ENCODE measurements around the gene SRPK2.

The SRPK2 gene

GRCh38 chr7:105177026-105177425 lies 211.7 kb downstream of the SRPK2 start:
- no peak overlapping the region for H3K4me3 ChIP-seq (ENCODE audit: low read length in 2 of 2)
- H3K18ac ChIP-seq (ENCODE audit: low read length): no peak overlapping the region
- peaks cover 2 to 7% of the 10 kb centered on the region in 2 donors for H3K9me3 ChIP-seq (replicated peaks in 1 of 2; ENCODE audit: control insufficient read depth in 2 of 2, insufficient read depth in 1 of 2, low read depth in 1 of 2, low read length in 2 of 2)
- no peak overlapping the region for H3K23ac ChIP-seq (ENCODE audit: low read depth, low read length, poor library complexity)
- H3K9ac ChIP-seq (ENCODE audit: low read depth, low read length, poor library complexity): no peak overlapping the region
- no peaks in the 10 kb centered on the region for H3K4me1 ChIP-seq (ENCODE audit: control insufficient read depth in 2 of 2, insufficient read depth in 1 of 2, low read depth in 1 of 2, low read length in 2 of 2)
- no peak overlapping the region for H2BK120ac ChIP-seq (ENCODE audit: low read depth, low read length)
- no peak for DNase-seq (ENCODE audit: low spot score)
- H3K36me3 ChIP-seq (replicated peaks in 1 of 2; ENCODE audit: control insufficient read depth in 2 of 2, insufficient read depth in 2 of 2, low read length in 2 of 2): no peaks in the 10 kb centered on the region
- no peak overlapping the region for H3K4ac ChIP-seq (ENCODE audit: low read length)
- H2BK12ac ChIP-seq (ENCODE audit: low read length): no peak overlapping the region
- no peak overlapping the region for H3K14ac ChIP-seq (ENCODE audit: low read length)
- no peak overlapping the region for H3K4me2 ChIP-seq (ENCODE audit: insufficient read depth, low read length, poor library complexity, severe bottlenecking)
- no peak overlapping the region for H2AK5ac ChIP-seq (ENCODE audit: low read depth, low read length)
- no peak overlapping the region for H2AFZ ChIP-seq (ENCODE audit: low read length)
- no peak overlapping the region for H4K8ac ChIP-seq (ENCODE audit: low read depth, low read length)
- no peak overlapping the region for H4K91ac ChIP-seq (ENCODE audit: low read depth, low read length, poor library complexity)
- no peak overlapping the region for H2BK5ac ChIP-seq (ENCODE audit: low read length)
- peaks cover 1% of the 10 kb centered on the region for H3K79me1 ChIP-seq (ENCODE audit: low read depth, low read length)
- H3K27me3 ChIP-seq (ENCODE audit: control insufficient read depth in 3 of 3, insufficient read depth in 3 of 3, low read depth in 1 of 3, low read length in 3 of 3): no peaks in the 10 kb centered on the region
- no peak overlapping the region for H2BK15ac ChIP-seq (ENCODE audit: low read length)
- WGBS, 2 donors (ENCODE audit: extremely low coverage in 2 of 2, insufficient read length in 2 of 2, insufficient replicate concordance in 1 of 2): no CpG with 5 or more reads among the region's 3 CpGs
- H3K27ac ChIP-seq (replicated peaks; ENCODE audit: low read length): no peak overlapping the region

DNA sequence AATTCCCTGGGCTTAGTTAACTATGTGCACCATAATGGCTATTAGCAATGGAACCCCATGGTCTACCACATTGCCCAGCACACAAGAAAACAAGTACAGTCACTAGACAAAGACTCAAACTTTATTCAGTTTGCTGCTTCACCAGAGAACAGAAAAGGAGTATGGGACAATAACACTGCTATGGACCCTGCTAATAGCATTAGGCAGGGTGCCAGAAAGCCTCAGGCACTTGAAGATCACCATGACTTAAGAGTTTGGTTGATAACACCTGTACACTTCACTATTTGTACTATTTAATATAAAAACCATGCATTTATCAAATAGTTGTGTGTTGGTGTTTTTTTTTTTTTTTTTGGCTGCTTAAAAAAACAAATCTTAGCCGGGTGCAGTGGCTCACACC lies 215.1 kb downstream of the SRPK2 start:
- H2BK120ac ChIP-seq (ENCODE audit: low read depth, low read length): no peak overlapping the region
- H2BK12ac ChIP-seq (ENCODE audit: low read length): no peak overlapping the region
- no peak overlapping the region for H2BK5ac ChIP-seq (ENCODE audit: low read length)
- no peaks in the 10 kb centered on the region for H3K79me1 ChIP-seq (ENCODE audit: low read depth, low read length)
- DNase-seq (ENCODE audit: low spot score): no peak
- H2AFZ ChIP-seq (ENCODE audit: low read length): no peak overlapping the region
- no peaks in the 10 kb centered on the region for H3K9me3 ChIP-seq (replicated peaks in 1 of 2; ENCODE audit: control insufficient read depth in 2 of 2, insufficient read depth in 1 of 2, low read depth in 1 of 2, low read length in 2 of 2)
- no peak overlapping the region for H2AK5ac ChIP-seq (ENCODE audit: low read depth, low read length)
- no peaks in the 10 kb centered on the region for H3K27me3 ChIP-seq (ENCODE audit: control insufficient read depth in 3 of 3, insufficient read depth in 3 of 3, low read depth in 1 of 3, low read length in 3 of 3)
- H3K14ac ChIP-seq (ENCODE audit: low read length): no peak overlapping the region
- H3K4me1 ChIP-seq (ENCODE audit: control insufficient read depth in 2 of 2, insufficient read depth in 1 of 2, low read depth in 1 of 2, low read length in 2 of 2): no peaks in the 10 kb centered on the region
- H3K27ac ChIP-seq (replicated peaks; ENCODE audit: low read length): no peak overlapping the region
- no peak overlapping the region for H4K8ac ChIP-seq (ENCODE audit: low read depth, low read length)
- no CpG with 5 or more reads among the region's 1 CpG for WGBS, 2 donors (ENCODE audit: extremely low coverage in 2 of 2, insufficient read length in 2 of 2, insufficient replicate concordance in 1 of 2)
- no peak overlapping the region for H3K4me2 ChIP-seq (ENCODE audit: insufficient read depth, low read length, poor library complexity, severe bottlenecking)
- H3K18ac ChIP-seq (ENCODE audit: low read length): no peak overlapping the region
- no peak overlapping the region for H3K4me3 ChIP-seq (ENCODE audit: low read length in 2 of 2)
- no peak overlapping the region for H4K91ac ChIP-seq (ENCODE audit: low read depth, low read length, poor library complexity)
- H3K9ac ChIP-seq (ENCODE audit: low read depth, low read length, poor library complexity): no peak overlapping the region
- peaks cover 2 to 5% of the 10 kb centered on the region in 2 donors for H3K36me3 ChIP-seq (replicated peaks in 1 of 2; ENCODE audit: control insufficient read depth in 2 of 2, insufficient read depth in 2 of 2, low read length in 2 of 2)
- H3K23ac ChIP-seq (ENCODE audit: low read depth, low read length, poor library complexity): no peak overlapping the region
- no peak overlapping the region for H3K4ac ChIP-seq (ENCODE audit: low read length)
- no peak overlapping the region for H2BK15ac ChIP-seq (ENCODE audit: low read length)

DNA sequence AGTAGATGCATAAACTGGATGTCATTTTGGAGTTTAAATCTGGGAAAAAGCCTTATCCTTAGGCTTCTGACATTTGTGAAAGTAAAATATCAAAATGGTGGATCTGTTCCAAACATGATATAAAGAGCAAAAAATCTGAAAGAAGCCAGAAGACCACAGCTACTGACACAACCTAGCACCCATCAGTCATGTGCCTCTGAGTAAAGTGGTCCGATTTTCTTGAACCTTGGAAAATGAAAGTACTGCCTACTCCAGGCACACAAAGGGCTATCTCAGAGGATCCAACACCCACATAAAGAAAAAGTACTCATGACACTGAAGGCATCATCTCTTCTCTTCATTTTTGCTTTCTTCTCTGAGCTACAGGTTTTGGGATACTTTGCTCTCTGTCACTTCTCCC lies 224.0 kb downstream of the SRPK2 start:
- Histone ChIP-seq H2BK120ac (ENCODE audit: low read depth, low read length) (no peak overlapping the region), H3K14ac (ENCODE audit: low read length) (no peak overlapping the region), H2BK5ac (ENCODE audit: low read length) (no peak overlapping the region), H3K27ac (replicated peaks; ENCODE audit: low read length) (no peak overlapping the region), H2AK5ac (ENCODE audit: low read depth, low read length) (no peak overlapping the region), H4K91ac (ENCODE audit: low read depth, low read length, poor library complexity) (no peak overlapping the region), H4K8ac (ENCODE audit: low read depth, low read length) (no peak overlapping the region), H3K9me3 (replicated peaks in 1 of 2; ENCODE audit: control insufficient read depth in 2 of 2, insufficient read depth in 1 of 2, low read depth in 1 of 2, low read length in 2 of 2) (no peaks in the 10 kb centered on the region), H3K4me3 (ENCODE audit: low read length in 2 of 2) (no peak overlapping the region), H3K4me1 (ENCODE audit: control insufficient read depth in 2 of 2, insufficient read depth in 1 of 2, low read depth in 1 of 2, low read length in 2 of 2) (no peaks in the 10 kb centered on the region), H3K9ac (ENCODE audit: low read depth, low read length, poor library complexity) (no peak overlapping the region), H2BK12ac (ENCODE audit: low read length) (no peak overlapping the region), H3K27me3 (ENCODE audit: control insufficient read depth in 3 of 3, insufficient read depth in 3 of 3, low read depth in 1 of 3, low read length in 3 of 3) (no peaks in the 10 kb centered on the region), H3K79me1 (ENCODE audit: low read depth, low read length) (no peaks in the 10 kb centered on the region), H3K23ac (ENCODE audit: low read depth, low read length, poor library complexity) (no peak overlapping the region), H3K18ac (ENCODE audit: low read length) (no peak overlapping the region), H3K36me3 (replicated peaks in 1 of 2; ENCODE audit: control insufficient read depth in 2 of 2, insufficient read depth in 2 of 2, low read length in 2 of 2) (peaks cover 7 to 70% of the 10 kb centered on the region in 2 donors), H3K4ac (ENCODE audit: low read length) (no peak overlapping the region), H2AFZ (ENCODE audit: low read length) (no peak overlapping the region), H2BK15ac (ENCODE audit: low read length) (no peak overlapping the region), H3K4me2 (ENCODE audit: insufficient read depth, low read length, poor library complexity, severe bottlenecking) (no peak overlapping the region)
- no CpG with 5 or more reads among the region's 1 CpG for WGBS, 2 donors (ENCODE audit: extremely low coverage in 2 of 2, insufficient read length in 2 of 2, insufficient replicate concordance in 1 of 2)
- DNase-seq (ENCODE audit: low spot score): no peak

DNA sequence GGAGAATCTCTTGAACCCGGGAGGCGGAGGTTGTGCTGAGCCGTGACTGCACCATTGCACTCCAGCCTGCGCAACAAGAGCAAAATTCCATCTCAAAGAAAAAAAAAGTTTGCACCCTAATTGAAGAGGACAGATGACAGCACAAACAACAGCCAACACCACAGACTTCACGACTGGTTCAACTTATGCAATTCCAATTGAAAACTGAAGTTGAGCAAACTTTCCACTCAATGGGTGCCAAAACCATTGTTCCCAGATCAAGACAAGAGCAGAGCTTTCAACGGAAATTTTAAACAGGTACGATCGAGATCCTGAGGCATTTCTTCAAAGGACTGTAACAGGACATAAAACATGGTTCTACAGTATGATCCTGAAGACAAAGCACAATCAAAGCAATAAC lies 225.0 kb downstream of the SRPK2 start:
- H3K9ac ChIP-seq (ENCODE audit: low read depth, low read length, poor library complexity): no peak overlapping the region
- H4K91ac ChIP-seq (ENCODE audit: low read depth, low read length, poor library complexity): no peak overlapping the region
- H3K36me3 ChIP-seq (replicated peaks in 1 of 2; ENCODE audit: control insufficient read depth in 2 of 2, insufficient read depth in 2 of 2, low read length in 2 of 2): peaks cover 5 to 67% of the 10 kb centered on the region in 2 donors
- no peak overlapping the region for H3K4me2 ChIP-seq (ENCODE audit: insufficient read depth, low read length, poor library complexity, severe bottlenecking)
- no peaks in the 10 kb centered on the region for H3K27me3 ChIP-seq (ENCODE audit: control insufficient read depth in 3 of 3, insufficient read depth in 3 of 3, low read depth in 1 of 3, low read length in 3 of 3)
- WGBS, 2 donors (ENCODE audit: extremely low coverage in 2 of 2, insufficient read length in 2 of 2, insufficient replicate concordance in 1 of 2): no CpG with 5 or more reads among the region's 8 CpGs
- no peak overlapping the region for H2BK120ac ChIP-seq (ENCODE audit: low read depth, low read length)
- no peak overlapping the region for H2BK12ac ChIP-seq (ENCODE audit: low read length)
- H2AFZ ChIP-seq (ENCODE audit: low read length): no peak overlapping the region
- no peak for DNase-seq (ENCODE audit: low spot score)
- H2AK5ac ChIP-seq (ENCODE audit: low read depth, low read length): no peak overlapping the region
- no peak overlapping the region for H3K14ac ChIP-seq (ENCODE audit: low read length)
- H2BK5ac ChIP-seq (ENCODE audit: low read length): no peak overlapping the region
- H3K79me1 ChIP-seq (ENCODE audit: low read depth, low read length): no peaks in the 10 kb centered on the region
- H3K9me3 ChIP-seq (replicated peaks in 1 of 2; ENCODE audit: control insufficient read depth in 2 of 2, insufficient read depth in 1 of 2, low read depth in 1 of 2, low read length in 2 of 2): no peaks in the 10 kb centered on the region
- no peak overlapping the region for H3K23ac ChIP-seq (ENCODE audit: low read depth, low read length, poor library complexity)
- no peak overlapping the region for H2BK15ac ChIP-seq (ENCODE audit: low read length)
- no peak overlapping the region for H4K8ac ChIP-seq (ENCODE audit: low read depth, low read length)
- no peak overlapping the region for H3K4me3 ChIP-seq (ENCODE audit: low read length in 2 of 2)
- H3K4ac ChIP-seq (ENCODE audit: low read length): no peak overlapping the region
- H3K18ac ChIP-seq (ENCODE audit: low read length): no peak overlapping the region
- no peaks in the 10 kb centered on the region for H3K4me1 ChIP-seq (ENCODE audit: control insufficient read depth in 2 of 2, insufficient read depth in 1 of 2, low read depth in 1 of 2, low read length in 2 of 2)
- H3K27ac ChIP-seq (replicated peaks; ENCODE audit: low read length): no peak overlapping the region

All from neuronal stem cell (in vitro differentiated cells).